ENCODE results near the gene LEPROT.

Gene LEPROT

GRCh38 chr1:65422241-65423203 lies 2.1 kb downstream of the LEPROT start:
- H3K36me3 ChIP-seq (ENCODE audit: control insufficient read depth, insufficient read depth, low read length), result peaks cover 9% of the 10 kb centered on the region
- no peak for DNase-seq
- H3K9me3 ChIP-seq (ENCODE audit: control insufficient read depth, low read length), result no peaks in the 10 kb centered on the region
- H3K4me3 ChIP-seq (ENCODE audit: insufficient read depth, low read depth, low read length, poor library complexity, severe bottlenecking), result no peak overlapping the region
- H3K27ac ChIP-seq (ENCODE audit: insufficient read depth, low read length, poor library complexity, severe bottlenecking), result no peak overlapping the region
- peaks cover 4% of the 10 kb centered on the region for H3K4me1 ChIP-seq (ENCODE audit: control insufficient read depth, insufficient read depth, low read length, poor library complexity, severe bottlenecking)
- H3K27me3 ChIP-seq (replicated peaks; ENCODE audit: control insufficient read depth, insufficient read depth, low read length, poor library complexity, severe bottlenecking), result no peaks in the 10 kb centered on the region

- no peak for DNase-seq
- Histone ChIP-seq H3K27me3 (replicated peaks; ENCODE audit: control insufficient read depth, insufficient read depth, low read length, poor library complexity, severe bottlenecking) (no peaks in the 10 kb centered on the region), H3K4me3 (ENCODE audit: insufficient read depth, low read depth, low read length, poor library complexity, severe bottlenecking) (no peak overlapping the region), H3K4me1 (ENCODE audit: control insufficient read depth, insufficient read depth, low read length, poor library complexity, severe bottlenecking) (peaks cover 4% of the 10 kb centered on the region), H3K36me3 (ENCODE audit: control insufficient read depth, insufficient read depth, low read length) (peaks cover 9% of the 10 kb centered on the region), H3K27ac (ENCODE audit: insufficient read depth, low read length, poor library complexity, severe bottlenecking) (no peak overlapping the region), H3K9me3 (ENCODE audit: control insufficient read depth, low read length) (no peaks in the 10 kb centered on the region)
Measured at GRCh38 chr1:65423884-65424572, 3.6 kb downstream of the LEPROT start.

GRCh38 chr1:65424573-65424889 lies 4.1 kb downstream of the LEPROT start:
- no peaks in the 10 kb centered on the region for H3K9me3 ChIP-seq (ENCODE audit: control insufficient read depth, low read length)
- H3K27me3 ChIP-seq (replicated peaks; ENCODE audit: control insufficient read depth, insufficient read depth, low read length, poor library complexity, severe bottlenecking), result no peaks in the 10 kb centered on the region
- H3K4me3 ChIP-seq (ENCODE audit: insufficient read depth, low read depth, low read length, poor library complexity, severe bottlenecking), result no peak overlapping the region
- DNase-seq, result no peak
- H3K27ac ChIP-seq (ENCODE audit: insufficient read depth, low read length, poor library complexity, severe bottlenecking), result no peak overlapping the region
- H3K4me1 ChIP-seq (ENCODE audit: control insufficient read depth, insufficient read depth, low read length, poor library complexity, severe bottlenecking), result peaks cover under 1% of the 10 kb centered on the region
- peaks cover 9% of the 10 kb centered on the region for H3K36me3 ChIP-seq (ENCODE audit: control insufficient read depth, insufficient read depth, low read length)

GRCh38 chr1:65425006-65425405 lies 4.5 kb downstream of the LEPROT start:
- Histone ChIP-seq H3K27ac (ENCODE audit: insufficient read depth, low read length, poor library complexity, severe bottlenecking) (no peak overlapping the region), H3K4me1 (ENCODE audit: control insufficient read depth, insufficient read depth, low read length, poor library complexity, severe bottlenecking) (no peaks in the 10 kb centered on the region)

GRCh38 chr1:65425697-65426096 lies 5.2 kb downstream of the LEPROT start:
- Histone ChIP-seq H3K4me1 (ENCODE audit: control insufficient read depth, insufficient read depth, low read length, poor library complexity, severe bottlenecking) (no peaks in the 10 kb centered on the region), H3K4me3 (ENCODE audit: insufficient read depth, low read depth, low read length, poor library complexity, severe bottlenecking) (no peak overlapping the region), H3K9me3 (ENCODE audit: control insufficient read depth, low read length) (no peaks in the 10 kb centered on the region), H3K27ac (ENCODE audit: insufficient read depth, low read length, poor library complexity, severe bottlenecking) (no peak overlapping the region), H3K27me3 (replicated peaks; ENCODE audit: control insufficient read depth, insufficient read depth, low read length, poor library complexity, severe bottlenecking) (no peaks in the 10 kb centered on the region), H3K36me3 (ENCODE audit: control insufficient read depth, insufficient read depth, low read length) (peaks cover 9% of the 10 kb centered on the region)
- no peak for DNase-seq

More at GRCh38 chr1:65425006-65425405, 4.5 kb downstream of the LEPROT start:
- no peaks in the 10 kb centered on the region for H3K9me3 ChIP-seq (ENCODE audit: control insufficient read depth, low read length)
- peaks cover 9% of the 10 kb centered on the region for H3K36me3 ChIP-seq (ENCODE audit: control insufficient read depth, insufficient read depth, low read length)
- no peak overlapping the region for H3K4me3 ChIP-seq (ENCODE audit: insufficient read depth, low read depth, low read length, poor library complexity, severe bottlenecking)
- DNase-seq, result no peak
- no peaks in the 10 kb centered on the region for H3K27me3 ChIP-seq (replicated peaks; ENCODE audit: control insufficient read depth, insufficient read depth, low read length, poor library complexity, severe bottlenecking)

GRCh38 chr1:65429078-65429477 lies 8.6 kb downstream of the LEPROT start:
- H3K27me3 ChIP-seq (replicated peaks; ENCODE audit: control insufficient read depth, insufficient read depth, low read length, poor library complexity, severe bottlenecking), result no peaks in the 10 kb centered on the region
- peaks cover 9% of the 10 kb centered on the region for H3K36me3 ChIP-seq (ENCODE audit: control insufficient read depth, insufficient read depth, low read length)
- H3K9me3 ChIP-seq (ENCODE audit: control insufficient read depth, low read length), result no peaks in the 10 kb centered on the region
- no peak for DNase-seq
- no peak overlapping the region for H3K27ac ChIP-seq (ENCODE audit: insufficient read depth, low read length, poor library complexity, severe bottlenecking)
- H3K4me1 ChIP-seq (ENCODE audit: control insufficient read depth, insufficient read depth, low read length, poor library complexity, severe bottlenecking), result no peaks in the 10 kb centered on the region
- H3K4me3 ChIP-seq (ENCODE audit: insufficient read depth, low read depth, low read length, poor library complexity, severe bottlenecking), result no peak overlapping the region

GRCh38 chr1:65429806-65430205 lies 9.3 kb downstream of the LEPROT start:
- H3K4me1 ChIP-seq (ENCODE audit: control insufficient read depth, insufficient read depth, low read length, poor library complexity, severe bottlenecking), result no peaks in the 10 kb centered on the region
- no peaks in the 10 kb centered on the region for H3K9me3 ChIP-seq (ENCODE audit: control insufficient read depth, low read length)
- no peak overlapping the region for H3K27ac ChIP-seq (ENCODE audit: insufficient read depth, low read length, poor library complexity, severe bottlenecking)
- peaks cover 9% of the 10 kb centered on the region for H3K36me3 ChIP-seq (ENCODE audit: control insufficient read depth, insufficient read depth, low read length)
- H3K27me3 ChIP-seq (replicated peaks; ENCODE audit: control insufficient read depth, insufficient read depth, low read length, poor library complexity, severe bottlenecking), result no peaks in the 10 kb centered on the region
- H3K4me3 ChIP-seq (ENCODE audit: insufficient read depth, low read depth, low read length, poor library complexity, severe bottlenecking), result no peak overlapping the region
- DNase-seq, result no peak

GRCh38 chr1:65431111-65431705 lies 10.7 kb downstream of the LEPROT start:
- H3K36me3 ChIP-seq (ENCODE audit: control insufficient read depth, insufficient read depth, low read length), result peaks cover 3% of the 10 kb centered on the region
- DNase-seq, result no peak
- H3K27me3 ChIP-seq (replicated peaks; ENCODE audit: control insufficient read depth, insufficient read depth, low read length, poor library complexity, severe bottlenecking), result no peaks in the 10 kb centered on the region
- H3K4me1 ChIP-seq (ENCODE audit: control insufficient read depth, insufficient read depth, low read length, poor library complexity, severe bottlenecking), result no peaks in the 10 kb centered on the region
- H3K4me3 ChIP-seq (ENCODE audit: insufficient read depth, low read depth, low read length, poor library complexity, severe bottlenecking), result no peak overlapping the region
- H3K27ac ChIP-seq (ENCODE audit: insufficient read depth, low read length, poor library complexity, severe bottlenecking), result no peak overlapping the region
- no peaks in the 10 kb centered on the region for H3K9me3 ChIP-seq (ENCODE audit: control insufficient read depth, low read length)

- Histone ChIP-seq H3K4me3 (ENCODE audit: insufficient read depth, low read depth, low read length, poor library complexity, severe bottlenecking) (no peak overlapping the region), H3K36me3 (ENCODE audit: control insufficient read depth, insufficient read depth, low read length) (no peaks in the 10 kb centered on the region), H3K27me3 (replicated peaks; ENCODE audit: control insufficient read depth, insufficient read depth, low read length, poor library complexity, severe bottlenecking) (no peaks in the 10 kb centered on the region), H3K9me3 (ENCODE audit: control insufficient read depth, low read length) (no peaks in the 10 kb centered on the region), H3K27ac (ENCODE audit: insufficient read depth, low read length, poor library complexity, severe bottlenecking) (no peak overlapping the region), H3K4me1 (ENCODE audit: control insufficient read depth, insufficient read depth, low read length, poor library complexity, severe bottlenecking) (no peaks in the 10 kb centered on the region)
- DNase-seq, result no peak
Measured at GRCh38 chr1:65432918-65433317, 12.4 kb downstream of the LEPROT start.

GRCh38 chr1:65434255-65434654 lies 13.8 kb downstream of the LEPROT start:
- Histone ChIP-seq H3K27ac (ENCODE audit: insufficient read depth, low read length, poor library complexity, severe bottlenecking) (no peak overlapping the region), H3K4me1 (ENCODE audit: control insufficient read depth, insufficient read depth, low read length, poor library complexity, severe bottlenecking) (no peaks in the 10 kb centered on the region), H3K36me3 (ENCODE audit: control insufficient read depth, insufficient read depth, low read length) (no peaks in the 10 kb centered on the region), H3K4me3 (ENCODE audit: insufficient read depth, low read depth, low read length, poor library complexity, severe bottlenecking) (no peak overlapping the region), H3K27me3 (replicated peaks; ENCODE audit: control insufficient read depth, insufficient read depth, low read length, poor library complexity, severe bottlenecking) (no peaks in the 10 kb centered on the region), H3K9me3 (ENCODE audit: control insufficient read depth, low read length) (no peaks in the 10 kb centered on the region)
- no peak for DNase-seq
